ENCODE results near the gene TPCN1.

The TPCN1 gene

DNA sequence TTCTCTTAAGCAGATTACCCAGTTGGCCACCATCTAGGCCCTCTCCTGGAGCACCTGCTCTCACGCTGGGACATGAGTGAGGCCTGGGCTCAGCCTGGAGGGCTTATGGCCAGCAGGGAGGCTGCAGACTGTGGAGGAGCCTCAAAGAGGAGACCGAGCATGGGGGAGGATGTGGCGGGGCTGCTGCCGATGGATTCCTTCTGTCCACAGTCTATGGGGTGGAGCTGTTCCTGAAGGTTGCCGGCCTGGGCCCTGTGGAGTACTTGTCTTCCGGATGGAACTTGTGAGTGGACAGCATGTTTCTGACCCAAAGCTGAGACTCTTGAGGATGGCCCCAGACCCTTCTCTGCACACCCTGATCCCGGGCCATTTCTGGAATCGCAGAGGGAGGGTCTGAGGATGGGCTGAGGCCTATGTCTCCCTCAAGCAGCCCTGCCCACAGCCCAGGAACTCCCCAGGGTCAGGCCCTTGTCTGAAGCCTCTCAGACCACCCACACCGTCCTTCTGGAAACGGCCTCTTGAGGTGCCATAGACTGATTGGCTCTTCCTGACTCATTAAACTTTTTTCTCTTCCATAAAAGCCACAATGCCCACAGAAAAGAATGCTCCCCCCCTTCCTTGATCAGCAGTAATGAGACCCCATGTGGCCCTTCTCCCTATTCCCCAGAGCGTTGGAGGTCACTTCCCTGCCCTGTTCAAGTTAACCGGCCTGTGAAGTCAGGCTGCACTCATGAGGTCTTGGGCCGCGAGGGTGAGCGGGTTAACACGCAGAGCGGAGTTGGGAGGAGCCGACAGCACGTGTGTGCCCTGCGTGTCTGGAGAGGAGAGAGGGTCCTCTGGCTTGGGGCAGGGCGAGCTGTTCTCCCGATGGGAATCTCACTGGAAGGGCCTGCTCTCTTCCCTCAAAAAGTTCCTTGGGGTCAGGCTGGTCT is 64.7 kb downstream of the TPCN1 start:
- no peaks in the 10 kb centered on the region for H3K27me3 Mint-ChIP-seq
- H3K27ac Mint-ChIP-seq = no peak overlapping the region
- H3K9me3 Mint-ChIP-seq = no peaks in the 10 kb centered on the region
- no peak overlapping the region for H3K4me3 Mint-ChIP-seq
- peaks cover 21% of the 10 kb centered on the region for H3K36me3 Mint-ChIP-seq (ENCODE audit: low read depth)
- H3K4me1 Mint-ChIP-seq (ENCODE audit: low read depth) = no peaks in the 10 kb centered on the region

DNA sequence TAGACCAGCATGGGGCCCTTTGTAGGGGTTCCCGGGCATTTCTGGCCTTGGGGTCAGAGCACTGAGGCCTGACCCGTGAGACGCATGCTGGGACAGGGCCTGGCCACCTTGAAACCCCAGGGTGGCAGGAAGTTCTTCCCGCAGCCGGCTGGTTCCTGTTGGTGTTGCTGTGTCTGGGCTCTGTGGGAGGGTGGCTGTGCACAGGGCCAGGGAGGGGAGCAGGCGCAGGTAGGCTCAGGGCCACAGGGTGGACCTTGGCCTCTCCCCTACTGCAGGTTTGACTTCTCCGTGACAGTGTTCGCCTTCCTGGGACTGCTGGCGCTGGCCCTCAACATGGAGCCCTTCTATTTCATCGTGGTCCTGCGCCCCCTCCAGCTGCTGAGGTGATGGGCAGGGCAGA is 65.4 kb downstream of the TPCN1 start:
- Mint-ChIP-seq H3K27ac (no peak overlapping the region), H3K9me3 (no peaks in the 10 kb centered on the region), H3K4me1 (ENCODE audit: low read depth) (no peaks in the 10 kb centered on the region), H3K4me3 (no peak overlapping the region), H3K27me3 (no peaks in the 10 kb centered on the region), H3K36me3 (ENCODE audit: low read depth) (peaks cover 28% of the 10 kb centered on the region)

DNA sequence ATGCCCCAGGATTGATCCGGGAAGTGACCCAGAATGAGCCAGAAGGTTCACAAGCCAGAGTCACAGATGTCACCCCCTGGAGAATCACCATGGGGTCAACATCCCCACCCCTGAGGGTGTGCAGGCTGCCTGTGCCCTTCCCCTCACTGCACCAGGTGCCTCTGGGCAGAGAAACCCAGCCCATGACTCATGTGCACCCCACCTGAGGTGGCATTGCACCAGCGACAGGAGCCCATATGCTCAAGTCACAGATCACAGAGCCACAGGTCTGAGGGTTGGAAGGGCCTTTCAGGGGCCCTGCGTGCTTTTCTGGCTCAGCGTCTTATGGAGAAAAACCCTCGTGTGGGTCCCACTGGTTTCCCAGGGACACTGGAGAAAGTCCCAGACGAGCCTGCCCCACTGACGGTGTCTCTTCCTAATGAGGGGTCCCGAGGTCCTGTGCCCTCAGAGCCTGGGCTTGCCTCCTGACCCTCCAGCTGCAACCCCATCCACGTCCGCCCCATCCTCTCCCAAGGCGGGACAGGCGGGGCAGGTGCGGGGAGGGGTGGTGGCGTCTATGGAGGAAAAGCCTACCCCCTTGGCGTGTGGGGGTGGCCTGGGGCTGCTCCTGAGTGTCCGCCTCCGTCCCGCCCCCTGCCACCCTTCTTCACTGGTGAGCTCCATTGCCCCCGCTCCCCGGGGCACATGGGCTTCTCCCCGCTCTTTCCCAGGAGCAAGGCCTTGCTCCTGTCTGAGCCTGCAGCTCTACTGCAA is 66.1 kb downstream of the TPCN1 start:
- H3K27ac Mint-ChIP-seq = no peak overlapping the region
- H3K27me3 Mint-ChIP-seq = no peaks in the 10 kb centered on the region
- H3K4me3 Mint-ChIP-seq = no peak overlapping the region
- H3K4me1 Mint-ChIP-seq (ENCODE audit: low read depth) = no peaks in the 10 kb centered on the region
- H3K9me3 Mint-ChIP-seq = no peaks in the 10 kb centered on the region
- H3K36me3 Mint-ChIP-seq (ENCODE audit: low read depth) = peaks cover 29% of the 10 kb centered on the region

DNA sequence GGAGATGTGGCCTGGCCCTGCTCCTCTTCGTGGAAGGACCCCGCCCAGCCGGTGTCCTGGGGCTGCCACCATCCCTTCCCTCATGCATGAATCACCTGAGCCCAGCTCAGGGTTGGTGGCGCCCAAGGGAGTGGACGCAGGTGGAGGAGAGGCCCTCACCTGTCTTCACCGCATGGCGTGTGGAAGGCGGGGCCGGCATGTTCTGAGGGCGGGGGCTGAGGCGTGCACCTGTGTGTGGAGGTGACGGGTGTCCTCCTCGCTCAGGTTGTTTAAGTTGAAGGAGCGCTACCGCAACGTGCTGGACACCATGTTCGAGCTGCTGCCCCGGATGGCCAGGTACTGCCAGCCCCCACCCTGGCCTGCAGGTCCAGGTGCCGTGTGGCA is 66.6 kb downstream of the TPCN1 start:
- Mint-ChIP-seq H3K4me1 (ENCODE audit: low read depth) (no peaks in the 10 kb centered on the region), H3K27me3 (no peaks in the 10 kb centered on the region), H3K27ac (no peak overlapping the region), H3K4me3 (no peak overlapping the region), H3K9me3 (no peaks in the 10 kb centered on the region), H3K36me3 (ENCODE audit: low read depth) (peaks cover 29% of the 10 kb centered on the region)

DNA sequence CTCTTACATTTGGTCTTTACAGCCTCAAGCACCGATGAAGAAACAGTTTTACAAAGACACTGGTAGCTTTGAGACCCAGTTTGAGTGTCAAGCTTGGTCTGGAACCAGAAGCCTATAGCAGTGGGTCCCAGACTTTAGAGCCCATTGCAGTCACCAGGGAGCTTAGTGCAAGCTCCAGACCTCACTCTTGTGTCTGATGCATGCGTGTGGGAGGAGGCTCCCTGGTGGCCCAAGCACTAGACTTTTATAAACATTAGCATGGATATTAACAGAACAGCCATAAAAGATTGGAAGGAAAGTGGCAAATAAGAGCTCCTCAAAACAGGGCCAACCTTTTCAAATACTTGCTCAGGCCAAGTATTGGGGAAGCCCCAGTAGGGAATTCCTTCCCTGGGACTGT is 68.1 kb downstream of the TPCN1 start:
- H3K9me3 Mint-ChIP-seq = no peaks in the 10 kb centered on the region
- no peaks in the 10 kb centered on the region for H3K4me1 Mint-ChIP-seq (ENCODE audit: low read depth)
- H3K27me3 Mint-ChIP-seq = no peaks in the 10 kb centered on the region
- H3K27ac Mint-ChIP-seq = no peak overlapping the region
- peaks cover 29% of the 10 kb centered on the region for H3K36me3 Mint-ChIP-seq (ENCODE audit: low read depth)
- H3K4me3 Mint-ChIP-seq = no peak overlapping the region

DNA sequence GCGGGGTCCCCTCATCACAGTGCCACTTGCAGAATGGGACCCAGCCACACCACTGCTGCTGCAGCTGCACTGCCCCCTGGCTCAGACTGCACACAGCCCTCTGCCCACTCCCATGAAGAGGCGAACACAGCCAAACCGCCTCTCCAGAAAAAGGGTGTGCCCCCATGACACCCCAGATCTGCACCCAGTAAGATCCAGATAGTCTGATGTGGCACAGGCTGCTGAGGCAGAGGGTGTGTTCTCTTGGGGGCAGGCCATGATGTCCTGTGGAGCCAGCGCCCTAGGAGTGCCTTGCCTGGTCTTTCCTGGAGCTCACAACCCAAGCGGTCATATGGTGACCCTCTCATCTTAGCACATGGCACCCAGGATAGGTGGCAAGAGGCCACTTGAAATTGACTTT is 69.2 kb downstream of the TPCN1 start:
- no peaks in the 10 kb centered on the region for H3K27me3 Mint-ChIP-seq
- no peak overlapping the region for H3K4me3 Mint-ChIP-seq
- no peak overlapping the region for H3K27ac Mint-ChIP-seq
- H3K4me1 Mint-ChIP-seq (ENCODE audit: low read depth) = no peaks in the 10 kb centered on the region
- no peaks in the 10 kb centered on the region for H3K9me3 Mint-ChIP-seq
- H3K36me3 Mint-ChIP-seq (ENCODE audit: low read depth) = peaks cover 21% of the 10 kb centered on the region

DNA sequence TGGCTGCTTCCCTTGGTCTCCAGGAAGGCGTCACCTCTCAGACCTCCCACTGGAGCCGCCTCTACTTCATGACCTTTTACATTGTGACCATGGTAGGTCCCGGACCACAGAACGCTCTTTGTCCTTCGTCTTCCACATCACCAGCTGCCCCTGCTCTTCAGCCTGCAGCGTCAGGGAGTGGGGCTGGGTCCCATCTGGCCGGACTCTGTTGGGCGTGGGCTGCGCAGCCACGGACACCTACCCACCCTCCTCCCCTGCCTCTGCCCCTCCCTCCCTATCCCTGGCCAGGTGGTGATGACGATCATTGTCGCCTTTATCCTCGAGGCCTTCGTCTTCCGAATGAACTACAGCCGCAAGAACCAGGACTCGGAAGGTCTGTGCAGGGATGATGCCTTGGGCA is 70.3 kb downstream of the TPCN1 start:
- H3K27ac Mint-ChIP-seq = no peak overlapping the region

DNA sequence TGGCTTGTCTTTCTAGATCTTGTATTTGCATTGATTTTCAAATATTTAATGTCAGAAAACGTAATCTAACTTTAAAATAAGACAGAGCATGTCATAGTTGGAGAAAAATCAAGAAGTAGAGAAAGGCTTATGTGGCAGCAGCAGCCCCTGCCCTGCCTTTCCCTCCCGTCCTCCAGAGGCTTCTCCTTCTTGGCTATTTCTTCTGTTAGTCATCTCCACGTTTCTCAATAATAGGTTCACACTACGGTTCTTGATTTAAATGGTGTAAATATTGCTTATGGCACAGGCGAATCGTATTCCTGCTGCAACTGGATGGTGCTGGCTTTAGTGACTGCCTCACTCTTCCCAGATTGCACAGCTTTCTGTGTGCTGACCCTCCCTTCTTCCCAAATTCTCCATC is 70.8 kb downstream of the TPCN1 start:
- no peak overlapping the region for H3K4me3 Mint-ChIP-seq
- H3K9me3 Mint-ChIP-seq = no peaks in the 10 kb centered on the region
- no peaks in the 10 kb centered on the region for H3K4me1 Mint-ChIP-seq (ENCODE audit: low read depth)
- no peak overlapping the region for H3K27ac Mint-ChIP-seq
- H3K27me3 Mint-ChIP-seq = no peaks in the 10 kb centered on the region
- H3K36me3 Mint-ChIP-seq (ENCODE audit: low read depth) = peaks cover 21% of the 10 kb centered on the region

More for the DNA sequence above, 70.3 kb downstream of the TPCN1 start:
- Mint-ChIP-seq H3K4me1 (ENCODE audit: low read depth) (no peaks in the 10 kb centered on the region), H3K9me3 (no peaks in the 10 kb centered on the region), H3K27me3 (no peaks in the 10 kb centered on the region), H3K4me3 (no peak overlapping the region), H3K36me3 (ENCODE audit: low read depth) (peaks cover 19% of the 10 kb centered on the region)

DNA sequence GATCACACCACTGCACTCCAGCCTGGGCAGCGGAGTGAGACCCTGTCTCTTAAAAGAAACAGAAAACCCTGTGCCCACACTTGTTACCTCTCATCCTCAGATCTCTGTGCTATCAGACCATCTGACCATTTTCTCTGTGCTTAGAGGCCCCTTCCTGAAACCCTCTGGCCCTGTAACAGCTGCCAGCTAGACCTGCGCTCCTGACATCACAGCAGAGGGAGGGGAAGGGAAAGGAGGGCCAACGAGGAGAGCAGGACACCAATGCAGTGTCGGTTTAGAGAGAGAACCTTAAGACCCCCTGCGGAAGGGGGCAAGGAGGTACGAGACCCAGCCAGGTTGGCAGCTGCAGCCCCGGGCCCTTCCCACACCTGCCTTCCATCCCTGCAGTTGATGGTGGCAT is 71.3 kb downstream of the TPCN1 start:
- Mint-ChIP-seq H3K9me3 (no peaks in the 10 kb centered on the region), H3K4me3 (no peak overlapping the region), H3K36me3 (ENCODE audit: low read depth) (peaks cover 21% of the 10 kb centered on the region), H3K27me3 (no peaks in the 10 kb centered on the region), H3K4me1 (ENCODE audit: low read depth) (no peaks in the 10 kb centered on the region), H3K27ac (no peak overlapping the region)

DNA sequence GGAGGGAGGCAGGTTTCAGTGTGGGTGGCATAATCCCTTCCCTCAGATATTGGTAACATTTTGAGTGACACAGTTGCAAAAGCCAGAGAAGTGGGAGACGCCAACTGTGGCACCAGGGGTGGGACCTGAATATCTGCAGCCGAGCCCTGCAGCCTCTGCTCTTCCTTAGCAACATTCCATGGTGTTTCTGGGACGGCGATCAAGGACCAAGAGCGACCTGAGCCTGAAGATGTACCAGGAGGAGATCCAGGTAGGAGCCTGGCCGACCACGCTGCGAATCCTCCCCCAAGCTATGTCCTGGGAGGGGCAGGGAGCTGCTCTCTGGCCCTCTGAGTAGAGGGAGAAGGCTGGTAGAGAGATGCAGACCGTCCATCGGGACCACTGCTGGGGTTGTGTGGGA is 71.8 kb downstream of the TPCN1 start:
- Mint-ChIP-seq H3K4me3 (no peak overlapping the region), H3K27ac (no peak overlapping the region), H3K27me3 (no peaks in the 10 kb centered on the region), H3K4me1 (ENCODE audit: low read depth) (no peaks in the 10 kb centered on the region), H3K36me3 (ENCODE audit: low read depth) (peaks cover 21% of the 10 kb centered on the region), H3K9me3 (no peaks in the 10 kb centered on the region)

DNA sequence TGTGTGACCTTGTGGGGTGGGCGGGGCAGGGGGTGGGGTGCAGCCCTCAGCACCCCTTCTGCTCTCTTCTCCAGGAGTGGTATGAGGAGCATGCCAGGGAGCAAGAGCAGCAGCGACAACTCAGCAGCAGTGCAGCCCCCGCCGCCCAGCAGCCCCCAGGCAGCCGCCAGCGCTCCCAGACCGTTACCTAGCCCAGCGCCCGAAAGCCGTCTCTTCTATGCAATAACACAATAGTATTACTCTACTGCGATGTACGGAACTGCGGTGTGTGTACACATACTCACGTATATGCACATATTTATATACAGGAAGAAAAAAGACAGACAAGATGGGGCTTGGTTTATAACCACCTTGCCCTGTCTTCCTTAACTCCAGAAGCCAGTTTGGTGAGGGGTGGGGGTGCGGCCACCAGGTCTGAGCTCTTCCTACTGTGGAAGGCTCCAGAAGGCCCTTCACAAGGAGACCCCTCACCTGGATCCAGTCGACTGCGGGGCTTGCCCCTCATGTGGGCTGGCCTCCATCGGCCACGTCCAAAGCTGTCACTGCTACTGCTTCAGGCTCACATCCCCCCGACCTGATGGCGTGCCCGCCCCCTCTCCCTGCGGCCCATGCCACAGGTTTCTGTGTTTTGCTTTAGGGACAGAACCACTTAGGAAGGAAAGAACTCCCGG is 74.8 kb downstream of the TPCN1 start:
- H3K36me3 Mint-ChIP-seq (ENCODE audit: low read depth) = peaks cover 24% of the 10 kb centered on the region
- no peak overlapping the region for H3K4me3 Mint-ChIP-seq
- no peaks in the 10 kb centered on the region for H3K27me3 Mint-ChIP-seq
- H3K9me3 Mint-ChIP-seq = no peaks in the 10 kb centered on the region
- no peak overlapping the region for H3K27ac Mint-ChIP-seq
- H3K4me1 Mint-ChIP-seq (ENCODE audit: low read depth) = no peaks in the 10 kb centered on the region

DNA sequence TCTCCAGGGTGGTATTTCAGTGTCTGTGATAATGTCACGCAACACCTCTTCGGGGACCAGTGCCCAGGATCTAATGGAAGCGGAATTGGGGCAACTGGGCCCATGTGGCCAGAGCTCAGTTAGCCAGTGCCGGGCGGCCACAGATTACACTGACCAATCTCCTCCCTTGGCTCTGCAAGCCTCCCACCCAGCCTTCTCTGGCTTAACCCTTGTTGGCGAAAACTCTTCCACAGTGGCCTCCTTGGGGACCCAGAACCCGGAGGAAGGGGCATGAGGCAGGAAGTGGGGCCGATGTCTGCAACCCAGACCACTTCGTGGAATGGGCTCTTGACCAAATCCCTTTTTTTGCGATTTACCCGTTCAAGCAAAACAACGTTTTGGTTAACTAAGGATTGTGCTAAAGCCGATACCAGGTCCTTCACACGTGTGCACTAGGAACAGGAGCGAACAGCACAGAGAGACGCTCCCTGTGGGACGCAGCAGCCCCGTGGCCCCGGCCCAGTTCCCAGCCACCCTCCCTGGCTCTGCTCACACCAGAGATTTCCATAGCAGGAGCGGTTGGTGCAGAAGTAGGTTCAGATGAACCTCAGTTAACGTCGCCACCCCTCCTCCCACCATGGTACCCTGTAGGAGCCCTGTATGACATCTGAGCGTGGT is 75.4 kb downstream of the TPCN1 start:
- Mint-ChIP-seq H3K4me1 (ENCODE audit: low read depth) (no peaks in the 10 kb centered on the region), H3K27ac (no peak overlapping the region), H3K27me3 (no peaks in the 10 kb centered on the region), H3K36me3 (ENCODE audit: low read depth) (peaks cover 17% of the 10 kb centered on the region), H3K4me3 (no peak overlapping the region), H3K9me3 (no peaks in the 10 kb centered on the region)

DNA sequence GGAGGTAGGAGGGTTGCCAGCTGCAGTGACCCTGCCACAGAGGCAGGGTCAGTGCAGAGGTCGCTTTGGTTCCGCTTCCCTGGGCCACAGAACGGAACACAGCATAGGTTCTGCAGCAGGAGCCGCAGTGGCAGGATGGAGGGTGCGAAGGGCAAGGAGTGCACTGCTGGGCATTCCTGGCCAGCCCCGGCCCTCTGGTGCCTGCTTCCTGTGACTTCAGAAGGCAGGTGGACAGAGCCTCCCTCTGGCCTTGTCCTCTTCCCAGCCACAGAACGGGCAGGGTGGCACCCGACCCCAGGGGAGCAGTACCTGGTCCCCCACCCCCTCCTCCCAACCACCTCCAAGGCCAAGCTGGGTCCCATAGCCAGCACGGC is 75.9 kb downstream of the TPCN1 start:
- H3K4me3 Mint-ChIP-seq = no peak overlapping the region
- no peaks in the 10 kb centered on the region for H3K4me1 Mint-ChIP-seq (ENCODE audit: low read depth)
- no peaks in the 10 kb centered on the region for H3K9me3 Mint-ChIP-seq
- H3K36me3 Mint-ChIP-seq (ENCODE audit: low read depth) = peaks cover 17% of the 10 kb centered on the region
- H3K27ac Mint-ChIP-seq = no peak overlapping the region
- no peaks in the 10 kb centered on the region for H3K27me3 Mint-ChIP-seq

DNA sequence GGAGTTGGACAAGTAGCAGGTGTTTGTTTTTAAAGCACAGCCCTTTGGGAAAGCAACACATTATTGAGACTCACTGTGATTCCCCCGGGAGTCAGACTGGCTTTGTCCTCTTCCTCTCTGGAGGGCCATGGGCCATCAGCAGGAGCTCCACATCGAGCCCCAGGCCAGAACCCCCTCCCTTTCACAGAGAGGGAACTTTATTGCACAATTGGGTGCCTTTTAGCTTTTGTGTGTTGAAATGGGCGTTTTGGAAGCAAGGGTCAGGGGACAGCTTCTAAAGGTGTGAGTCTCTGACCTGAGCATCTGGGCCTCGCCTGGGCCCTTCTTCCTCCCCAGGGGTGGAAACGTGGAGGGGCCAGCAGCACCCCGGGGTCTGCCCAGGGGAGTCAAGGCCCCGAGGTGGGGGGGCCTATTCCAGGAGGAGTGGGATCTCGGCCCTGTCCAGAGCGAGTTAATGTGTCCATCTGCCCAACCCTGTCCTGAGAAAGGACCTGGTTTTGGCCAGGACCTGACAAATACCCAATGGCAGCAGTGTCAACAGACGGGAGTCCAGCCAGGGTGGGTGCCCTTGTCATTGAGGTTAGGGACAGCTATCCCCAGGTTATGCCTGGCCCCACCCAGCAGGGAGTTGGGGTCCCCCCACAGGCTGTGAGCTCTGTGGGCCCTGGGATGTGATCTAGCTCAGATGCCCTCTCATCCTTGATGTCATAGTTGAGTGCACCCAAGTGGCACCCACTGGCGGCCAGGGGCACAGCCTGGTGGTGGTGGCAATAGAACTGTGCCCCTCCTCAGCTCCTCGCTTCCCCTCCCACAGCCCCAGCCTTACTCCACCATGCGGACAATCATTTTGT is 76.6 kb downstream of the TPCN1 start:
- Mint-ChIP-seq H3K27ac (peak overlapping the region; percentile 36), H3K36me3 (ENCODE audit: low read depth) (peaks cover 22% of the 10 kb centered on the region), H3K27me3 (no peaks in the 10 kb centered on the region), H3K4me1 (ENCODE audit: low read depth) (peaks cover 5% of the 10 kb centered on the region), H3K9me3 (no peaks in the 10 kb centered on the region), H3K4me3 (no peak overlapping the region)

Measured in stimulated activated naive CD8-positive, alpha-beta T cell treated with anti-CD3 and anti-CD28 coated beads, Interleukin-15, Interleukin-2, amounts not matched to agents 100 ng/mL and 50 ng/mL, for 24 hours (primary cell).